NCI-H748 (cell line): Measurements from ENCODE around the gene EDIL3.

ENCODE experiments used
- DNase-seq: peaks from one replicate; lab custom pipeline; 2025; ENCODE audit not compliant: unreplicated experiment; lab: John Stamatoyannopoulos, UW

EDIL3 gene

GRCh38 chr5:83917261-83917908, 467.3 kb downstream of the EDIL3 start:
- DNase-seq = no peak

- DNase-seq = no peak
Measured at GRCh38 chr5:83914662-83915418, 469.8 kb downstream of the EDIL3 start.

GRCh38 chr5:83914199-83914598, 470.5 kb downstream of the EDIL3 start:
- no peak for DNase-seq

- DNase-seq = no peak
Measured at GRCh38 chr5:83913593-83913992, 471.1 kb downstream of the EDIL3 start.

- peak; percentile 82 for DNase-seq
Measured at GRCh38 chr5:83911367-83911919, 473.2 kb downstream of the EDIL3 start.

GRCh38 chr5:83900306-83900705, 484.4 kb downstream of the EDIL3 start:
- no peak for DNase-seq

GRCh38 chr5:83899326-83899970, 485.2 kb downstream of the EDIL3 start:
- DNase-seq = no peak

- DNase-seq = no peak
Measured at GRCh38 chr5:83895860-83896259, 488.8 kb downstream of the EDIL3 start.

- no peak for DNase-seq
Measured at GRCh38 chr5:83891261-83891660, 493.4 kb downstream of the EDIL3 start.
